AG10803 (cell line): Measurements from ENCODE around the gene GMDS.
A peak's percentile ranks its signal among the peaks of the same experiment; 100 is the strongest.

ENCODE experiments used
- DNase-seq: peaks from one replicate; pipeline ENCODE4 v3.0.0; 2010; ENCODE audit warnings: low read depth
- H3K4me3 ChIP-seq: 2 replicates; pipeline ENCODE4 v1.5.1; 2011; ENCODE audit warnings: mild to moderate bottlenecking, low read length, control low read depth
- TF ChIP-seq, protein P1 (sequence below): conservative IDR thresholded peaks from 2 replicates; pipeline ENCODE4 v1.5.1; 2011; ENCODE audit warnings: mild to moderate bottlenecking, low read length, control low read depth, inconsistent platforms

GMDS gene

DNA sequence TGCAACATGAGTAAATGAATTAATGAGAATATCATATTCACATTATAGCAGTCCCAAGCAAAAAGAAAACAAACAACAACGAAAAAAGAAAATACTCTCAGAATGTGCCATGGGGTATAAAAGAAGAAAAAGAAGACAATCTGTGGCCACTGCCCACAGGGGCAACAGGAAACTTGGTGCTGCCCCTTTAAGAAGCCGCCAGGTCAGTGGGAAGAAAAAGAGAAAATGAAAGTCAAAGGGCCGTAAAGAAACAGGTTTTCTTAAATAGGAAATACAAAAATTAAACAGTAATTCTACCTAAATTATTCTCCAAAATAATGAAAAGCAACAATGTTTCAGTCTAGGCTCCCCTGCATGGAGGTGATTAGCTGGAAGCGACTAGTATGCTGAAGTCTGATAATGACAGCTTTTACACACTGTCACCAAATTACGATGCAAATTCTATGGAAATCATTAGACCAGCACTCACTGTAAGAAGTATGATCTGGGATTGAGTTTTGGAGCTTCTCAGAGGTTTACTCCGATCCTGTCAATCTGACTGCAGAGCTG lies 23.6 kb downstream of the GMDS start:
- no peak for DNase-seq
- peak overlapping the region; percentile 35 for H3K4me3 ChIP-seq

DNA sequence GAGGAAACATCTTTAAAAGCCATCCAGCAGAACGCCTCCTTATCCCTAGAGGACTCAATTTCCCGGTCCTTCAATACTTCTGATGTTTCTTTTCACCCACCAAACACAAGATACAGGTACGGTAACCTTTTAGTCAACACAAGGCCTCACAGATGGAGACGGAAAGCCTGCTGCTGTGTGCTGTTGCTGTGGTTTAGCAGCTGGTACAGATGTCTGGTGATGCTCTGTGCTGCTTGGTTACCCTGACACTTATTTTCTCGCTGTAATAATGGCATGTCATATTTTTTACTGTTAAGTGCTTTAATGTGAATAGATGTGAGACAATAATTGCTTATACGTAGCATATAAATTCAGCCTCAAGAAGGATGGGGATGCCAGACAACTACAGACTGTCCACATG lies 25.3 kb downstream of the GMDS start:
- no peak for DNase-seq
- TF ChIP-seq, protein P1, sequence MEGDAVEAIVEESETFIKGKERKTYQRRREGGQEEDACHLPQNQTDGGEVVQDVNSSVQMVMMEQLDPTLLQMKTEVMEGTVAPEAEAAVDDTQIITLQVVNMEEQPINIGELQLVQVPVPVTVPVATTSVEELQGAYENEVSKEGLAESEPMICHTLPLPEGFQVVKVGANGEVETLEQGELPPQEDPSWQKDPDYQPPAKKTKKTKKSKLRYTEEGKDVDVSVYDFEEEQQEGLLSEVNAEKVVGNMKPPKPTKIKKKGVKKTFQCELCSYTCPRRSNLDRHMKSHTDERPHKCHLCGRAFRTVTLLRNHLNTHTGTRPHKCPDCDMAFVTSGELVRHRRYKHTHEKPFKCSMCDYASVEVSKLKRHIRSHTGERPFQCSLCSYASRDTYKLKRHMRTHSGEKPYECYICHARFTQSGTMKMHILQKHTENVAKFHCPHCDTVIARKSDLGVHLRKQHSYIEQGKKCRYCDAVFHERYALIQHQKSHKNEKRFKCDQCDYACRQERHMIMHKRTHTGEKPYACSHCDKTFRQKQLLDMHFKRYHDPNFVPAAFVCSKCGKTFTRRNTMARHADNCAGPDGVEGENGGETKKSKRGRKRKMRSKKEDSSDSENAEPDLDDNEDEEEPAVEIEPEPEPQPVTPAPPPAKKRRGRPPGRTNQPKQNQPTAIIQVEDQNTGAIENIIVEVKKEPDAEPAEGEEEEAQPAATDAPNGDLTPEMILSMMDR = no peak
- H3K4me3 ChIP-seq = no peak overlapping the region

More for the DNA sequence above, 23.6 kb downstream of the GMDS start:
- TF ChIP-seq, protein P1 = no peak

- TF ChIP-seq, protein P1 = no peak
- no peak for DNase-seq
- H3K4me3 ChIP-seq = no peak overlapping the region
Measured at GRCh38 chr6:2218866-2219265, 26.5 kb downstream of the GMDS start.

GRCh38 chr6:2216794-2217383 lies 28.5 kb downstream of the GMDS start:
- no peak overlapping the region for H3K4me3 ChIP-seq
- no peak for DNase-seq
- TF ChIP-seq, protein P1 = no peak

DNA sequence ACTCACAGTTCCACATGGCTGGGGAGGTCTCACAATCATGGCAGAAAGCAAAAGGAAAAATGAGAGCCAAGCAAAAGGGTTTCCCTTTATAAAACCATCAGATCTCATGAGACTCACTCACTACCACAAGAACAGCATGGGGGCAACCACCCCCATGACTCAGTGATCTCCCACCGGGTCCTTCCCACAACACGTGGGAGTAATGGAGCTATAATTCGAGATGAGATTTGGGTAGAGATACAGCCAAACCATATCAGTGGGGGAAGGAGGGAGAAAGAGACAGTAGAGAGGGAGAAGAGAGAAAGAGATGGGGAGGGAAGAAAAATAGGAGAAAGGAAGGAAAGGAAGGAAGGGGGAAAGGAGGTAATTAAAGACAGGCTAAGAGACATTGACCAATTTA lies 30.1 kb downstream of the GMDS start:
- DNase-seq = no peak
- TF ChIP-seq, protein P1 = no peak
- H3K4me3 ChIP-seq = no peak overlapping the region

GRCh38 chr6:2213086-2213485 lies 32.3 kb downstream of the GMDS start:
- TF ChIP-seq, protein P1 = no peak
- no peak overlapping the region for H3K4me3 ChIP-seq
- DNase-seq = no peak

DNA sequence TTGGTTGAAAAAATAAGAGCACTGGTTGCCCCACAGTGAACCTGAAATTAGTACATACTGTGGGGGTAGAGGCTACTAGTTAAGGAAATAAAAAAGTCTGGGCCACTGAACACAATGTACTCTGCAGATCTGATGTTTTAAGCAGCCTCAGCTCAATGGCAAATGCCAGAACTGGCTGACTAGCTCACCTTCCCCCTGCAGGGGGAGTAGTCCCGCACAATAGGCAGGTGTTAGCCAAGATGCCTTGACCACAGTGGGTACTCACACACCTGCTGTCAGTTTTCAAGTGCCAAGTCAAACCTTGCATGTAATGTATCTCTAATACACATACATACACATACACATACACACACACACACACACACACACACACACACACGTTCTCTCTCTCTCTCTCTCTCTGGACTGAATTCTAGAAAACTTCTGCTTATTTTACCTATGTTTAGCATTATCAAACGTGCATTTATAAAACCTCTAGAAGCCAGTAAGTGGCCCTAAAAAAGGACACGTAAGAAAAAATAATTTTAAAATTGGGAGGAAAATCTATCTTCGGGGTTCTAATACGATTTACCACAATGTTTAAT lies 36.1 kb downstream of the GMDS start:
- TF ChIP-seq, protein P1 = peak; percentile 40
- no peak for DNase-seq
- H3K4me3 ChIP-seq = no peak overlapping the region
